HepG2 (cell line): ENCODE results near the gene SNX22. TPM values are rescaled to one million over a fixed set of nuclear protein-coding genes. Genes with fewer than 3 reads are reported as not detected.
A peak's percentile ranks its signal among the peaks of the same experiment; 100 is the strongest.

Experiments
- ARID2 ChIP-seq: sonication (generic); formaldehyde crosslinking; IDR thresholded peaks from 2 replicates; pipeline ENCODE4 v1.8.1; 2022; ENCODE audit warnings: mild to moderate bottlenecking, missing genetic modification reagents, borderline replicate concordance
- ARNT2 ChIP-seq: sonication (generic); formaldehyde crosslinking; IDR thresholded peaks from 2 replicates; pipeline ENCODE4 v1.8.0; 2022; ENCODE audit warnings: mild to moderate bottlenecking, low read depth, missing genetic modification reagents, moderate library complexity
- ATRX ChIP-seq: sonication (generic); formaldehyde crosslinking; IDR thresholded peaks from 2 replicates; pipeline ENCODE4 v1.4.0; 2020; ENCODE audit warnings: missing genetic modification reagents, borderline replicate concordance
- ELK4 ChIP-seq: sonication (generic); formaldehyde crosslinking; IDR thresholded peaks from 2 replicates; pipeline ENCODE4 v1.9.0; 2021; ENCODE audit warnings: missing genetic modification reagents, borderline replicate concordance
- HMGXB3 ChIP-seq: sonication (generic); formaldehyde crosslinking; IDR thresholded peaks from 2 replicates; pipeline ENCODE4 v1.4.0; 2020; ENCODE audit warnings: missing genetic modification reagents, borderline replicate concordance
- IRF2 ChIP-seq: IDR thresholded peaks from 2 replicates; pipeline ENCODE4 v1.6.1; 2018; ENCODE audit warnings: missing genetic modification reagents, missing compliant biosample characterization
- MAFF ChIP-seq: IDR thresholded peaks from 2 replicates; pipeline ENCODE4 v1.6.1; 2011; ENCODE audit warnings: low read depth, low read length, improper control_type of control experiment
- MAZ ChIP-seq, 2 experiments: sonication (generic) in 1 of 2; formaldehyde crosslinking in 1 of 2; IDR thresholded peaks; 2 replicates each; pipeline versions ENCODE4 v1.5.0 to v1.6.1; 2012 to 2020; ENCODE audit warnings: low read depth in 2 of 2, mild to moderate bottlenecking in 2 of 2, borderline replicate concordance in 1 of 2, improper control_type of control experiment in 1 of 2, low read length in 1 of 2, missing genetic modification reagents in 1 of 2, moderate library complexity in 1 of 2
- RXRA ChIP-seq: sonication (generic); formaldehyde crosslinking; IDR thresholded peaks from 2 replicates; pipeline ENCODE4 v1.5.1; 2020; ENCODE audit warnings: missing genetic modification reagents
- SNAPC5 ChIP-seq: sonication (generic); formaldehyde crosslinking; IDR thresholded peaks from 2 replicates; pipeline ENCODE4 v1.8.1; 2023; ENCODE audit warnings: mild to moderate bottlenecking, missing genetic modification reagents, borderline replicate concordance
- TAF15 ChIP-seq: fragments of 200-400 bp; formaldehyde crosslinking; IDR thresholded peaks from one replicate; pipeline ENCODE4 v1.6.1; 2018; ENCODE audit warnings: mild to moderate bottlenecking, low read depth, low read length; ENCODE audit not compliant: poor library complexity, severe bottlenecking
- ZNF17 ChIP-seq: sonication (generic); formaldehyde crosslinking; IDR thresholded peaks from 2 replicates; pipeline ENCODE4 v1.5.0; 2020; ENCODE audit warnings: mild to moderate bottlenecking, missing genetic modification reagents
- ZNF24 ChIP-seq: fragments of 450-650 bp; IDR thresholded peaks from 2 replicates; pipeline ENCODE4 v1.6.1; 2017; ENCODE audit warnings: antibody characterized with exemption, mild to moderate bottlenecking
- ZNF569 ChIP-seq: sonication (generic); formaldehyde crosslinking; IDR thresholded peaks from 2 replicates; pipeline ENCODE4 v1.5.0; 2020; ENCODE audit warnings: mild to moderate bottlenecking, missing genetic modification reagents, moderate library complexity, borderline replicate concordance
- ZNF580 ChIP-seq: IDR thresholded peaks from 2 replicates; pipeline ENCODE4 v1.6.1; 2016; ENCODE audit warnings: low read depth, borderline replicate concordance
- ZNF773 ChIP-seq: sonication (generic); formaldehyde crosslinking; IDR thresholded peaks from 2 replicates; pipeline ENCODE4 v1.4.0; 2020; ENCODE audit warnings: missing genetic modification reagents, borderline replicate concordance
- ZSCAN29 ChIP-seq: sonication (generic); formaldehyde crosslinking; conservative IDR thresholded peaks from 2 replicates; pipeline ENCODE4 v1.4.0; 2020; ENCODE audit warnings: mild to moderate bottlenecking, missing genetic modification reagents
- ZZZ3 ChIP-seq: sonication (generic); formaldehyde crosslinking; IDR thresholded peaks from 2 replicates; pipeline ENCODE4 v1.4.0; 2020; ENCODE audit warnings: missing genetic modification reagents, mild to moderate bottlenecking, borderline replicate concordance
- polyA plus RNA-seq, 8 experiments: library from polyadenylated mRNA; depleted of rRNA in 3 of 8; stranded (reverse) in 7 of 8; unstranded in 1 of 8; fragments of >200 nt; fragmentation: Illumina TruSeq in 4 of 8; extraction: Trizol in 4 of 8; gene quantifications; 2 replicates each; pipeline versions ENCODE4 v1.2.1 to v1.2.3, GENCODE V29; 2011 to 2016; ENCODE audit warnings: low read depth in 4 of 8, missing spikeins in 1 of 8, mixed read lengths in 1 of 8; ENCODE audit not compliant: insufficient read depth in 1 of 8
- total RNA-seq, 5 experiments: library from RNA; depleted of rRNA; stranded (reverse); fragments of >200 nt; fragmentation: Illumina TruSeq; extraction: Trizol; gene quantifications; 2 replicates each; pipeline ENCODE4 v1.2.3, GENCODE V29; 2016; ENCODE audit warnings: low read depth in 1 of 5
- TF ChIP-seq, protein P1 (sequence below): conservative IDR thresholded peaks from 2 replicates; pipeline ENCODE4 v1.6.1; 2018; ENCODE audit warnings: missing genetic modification reagents

The SNX22 gene
- total and polyA plus RNA-seq, 2 of the 13 experiments (the other 11 are each of a cell fraction or from before 2014, with no cell fraction given) = 2.3 to 5.5 TPM

DNA sequence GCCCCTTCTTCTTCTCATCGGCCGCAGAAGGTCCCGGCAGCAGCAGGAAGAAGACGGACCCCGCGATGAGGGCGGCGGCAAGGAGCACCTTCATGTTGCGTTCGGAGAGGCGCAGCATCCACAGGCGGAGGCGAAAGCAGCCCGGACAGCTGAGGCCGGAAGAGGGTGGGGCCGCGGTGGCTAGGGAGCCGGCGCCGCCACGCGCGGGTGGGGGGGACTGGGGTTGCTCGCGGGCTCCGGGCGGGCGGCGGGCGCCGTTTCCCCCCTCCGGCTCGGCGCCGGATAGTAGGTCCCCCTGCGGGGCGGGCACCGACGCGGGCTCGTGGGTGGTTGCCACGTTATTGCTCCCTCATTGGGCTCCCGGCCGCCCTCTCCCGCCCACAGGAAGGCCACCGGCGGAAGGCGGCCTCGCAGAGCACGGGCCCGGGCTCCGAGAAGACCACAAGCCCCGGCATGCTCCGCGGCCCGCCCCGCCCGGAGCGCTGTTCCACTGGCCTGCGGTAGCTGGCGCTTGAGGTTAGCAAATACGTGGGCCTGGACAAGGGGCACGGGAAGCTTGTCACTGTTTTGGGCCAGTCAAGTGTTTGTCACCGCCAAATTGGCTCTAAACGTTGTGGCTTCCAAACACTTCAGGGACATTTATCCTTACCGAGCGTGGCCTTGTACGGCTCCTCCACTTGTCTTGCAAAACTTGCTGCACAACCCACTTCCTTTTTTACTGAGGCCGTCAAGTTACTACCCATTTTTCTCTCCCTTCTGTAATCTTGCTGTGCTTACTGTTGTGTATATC lies 11.5 kb downstream of the SNX22 start, which contains the start of gene PPIB (continued):
- TF ChIP-seq, protein P1, sequence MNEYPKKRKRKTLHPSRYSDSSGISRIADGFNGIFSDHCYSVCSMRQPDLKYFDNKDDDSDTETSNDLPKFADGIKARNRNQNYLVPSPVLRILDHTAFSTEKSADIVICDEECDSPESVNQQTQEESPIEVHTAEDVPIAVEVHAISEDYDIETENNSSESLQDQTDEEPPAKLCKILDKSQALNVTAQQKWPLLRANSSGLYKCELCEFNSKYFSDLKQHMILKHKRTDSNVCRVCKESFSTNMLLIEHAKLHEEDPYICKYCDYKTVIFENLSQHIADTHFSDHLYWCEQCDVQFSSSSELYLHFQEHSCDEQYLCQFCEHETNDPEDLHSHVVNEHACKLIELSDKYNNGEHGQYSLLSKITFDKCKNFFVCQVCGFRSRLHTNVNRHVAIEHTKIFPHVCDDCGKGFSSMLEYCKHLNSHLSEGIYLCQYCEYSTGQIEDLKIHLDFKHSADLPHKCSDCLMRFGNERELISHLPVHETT (CRISPR knock-in tag) = peak; percentile 72; the same call in 1 of the 2 replicates
- peak; percentile 30; the same call in 1 of the 2 replicates for TF ChIP-seq ARNT2 (CRISPR knock-in tag)
- peak; percentile 56; the same call in 1 of the 2 replicates for TF ChIP-seq ZSCAN29
- TF ChIP-seq ZZZ3 (CRISPR knock-in tag) = no peak; the same call in 1 of the 2 replicates
- no peak for TF ChIP-seq ZNF569 (CRISPR knock-in tag)
- TF ChIP-seq ZNF24 = no peak
- peak; percentile 91 for TF ChIP-seq MAZ (IDR thresholded peaks at IDR 0.05; ENCODE audit: borderline replicate concordance, low read depth, low read length)
- TF ChIP-seq MAZ (CRISPR knock-in tag; IDR thresholded peaks at IDR 0.05; ENCODE audit: low read depth) = peak; percentile 87
- TF ChIP-seq ARID2 (CRISPR knock-in tag) = no peak
- no peak for TF ChIP-seq ATRX (CRISPR knock-in tag)
- TF ChIP-seq ZNF17 = peak; percentile 87; the same call in 1 of the 2 replicates
- TF ChIP-seq ZNF580 (CRISPR knock-in tag) = no peak
- TF ChIP-seq ELK4 (CRISPR knock-in tag) = no peak
- TF ChIP-seq TAF15 = no peak
- no peak for TF ChIP-seq SNAPC5 (CRISPR knock-in tag)
- no peak for TF ChIP-seq HMGXB3 (CRISPR knock-in tag)
- TF ChIP-seq MAFF = no peak
- peak; percentile 37; the same call in 1 of the 2 replicates for TF ChIP-seq RXRA (CRISPR knock-in tag)
- TF ChIP-seq ZNF773 = peak; percentile 54; the same call in 1 of the 2 replicates
- TF ChIP-seq IRF2 (CRISPR knock-in tag) = peak; percentile 58; the same call in 1 of the 2 replicates
